ENCODE data around the gene IFRD2.

- TF ChIP-seq CTCF (IDR thresholded peaks at IDR 0.05; ENCODE audit: poor library complexity) (no peak), EZH2phosphoT487 (IDR thresholded peaks at IDR 0.05; ENCODE audit: low read depth, severe bottlenecking, unreplicated experiment) (no peak)
These were observed 49.2 kb downstream of the IFRD2 start for GRCh38 chr3:50242851-50243542.
